Right lobe of liver (tissue), 4 donors: ENCODE measurements around the gene RAB11FIP3.

ENCODE experiments used
- POLR2A ChIP-seq: fragments of 450-650 bp; IDR thresholded peaks from one replicate; pipeline ENCODE4 v1.6.1; 2017; ENCODE audit warnings: antibody characterized with exemption, mild to moderate bottlenecking
- TF ChIP-seq, protein P1 (sequence below), 4 donors: fragments of 200-600 bp in 3 of 4; fragments of 450-650 bp in 1 of 4; IDR thresholded peaks; one replicate each; pipeline versions ENCODE4 v1.5.1 to v1.8.0; 2016 to 2022; ENCODE audit warnings: antibody characterized with exemption in 4 of 4, mild to moderate bottlenecking in 2 of 4
- donor health status: DM: no; HTN: no; CAD: no.
- donor health status: DM: no; HTN: no; CAD: no.
- donor health status: DM: no; HTN: yes; CAD: no.

GRCh38 chr16:553601-554296 is 128.3 kb downstream of the RAB11FIP3 start:
- TF ChIP-seq, protein P1, sequence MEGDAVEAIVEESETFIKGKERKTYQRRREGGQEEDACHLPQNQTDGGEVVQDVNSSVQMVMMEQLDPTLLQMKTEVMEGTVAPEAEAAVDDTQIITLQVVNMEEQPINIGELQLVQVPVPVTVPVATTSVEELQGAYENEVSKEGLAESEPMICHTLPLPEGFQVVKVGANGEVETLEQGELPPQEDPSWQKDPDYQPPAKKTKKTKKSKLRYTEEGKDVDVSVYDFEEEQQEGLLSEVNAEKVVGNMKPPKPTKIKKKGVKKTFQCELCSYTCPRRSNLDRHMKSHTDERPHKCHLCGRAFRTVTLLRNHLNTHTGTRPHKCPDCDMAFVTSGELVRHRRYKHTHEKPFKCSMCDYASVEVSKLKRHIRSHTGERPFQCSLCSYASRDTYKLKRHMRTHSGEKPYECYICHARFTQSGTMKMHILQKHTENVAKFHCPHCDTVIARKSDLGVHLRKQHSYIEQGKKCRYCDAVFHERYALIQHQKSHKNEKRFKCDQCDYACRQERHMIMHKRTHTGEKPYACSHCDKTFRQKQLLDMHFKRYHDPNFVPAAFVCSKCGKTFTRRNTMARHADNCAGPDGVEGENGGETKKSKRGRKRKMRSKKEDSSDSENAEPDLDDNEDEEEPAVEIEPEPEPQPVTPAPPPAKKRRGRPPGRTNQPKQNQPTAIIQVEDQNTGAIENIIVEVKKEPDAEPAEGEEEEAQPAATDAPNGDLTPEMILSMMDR (IDR thresholded peaks at IDR 0.05), result no peak
- no peak for TF ChIP-seq POLR2A
